Measurements from ENCODE around the gene IL13RA1. TPM values are rescaled to one million over a fixed set of nuclear protein-coding genes. Genes with fewer than 3 reads are reported as not detected.
A peak's percentile ranks its signal among the peaks of the same experiment; 100 is the strongest.

Gene IL13RA1
- total and polyA plus RNA-seq, 4 donors = 45.8 to 92.5 (median 73.9) TPM

DNA sequence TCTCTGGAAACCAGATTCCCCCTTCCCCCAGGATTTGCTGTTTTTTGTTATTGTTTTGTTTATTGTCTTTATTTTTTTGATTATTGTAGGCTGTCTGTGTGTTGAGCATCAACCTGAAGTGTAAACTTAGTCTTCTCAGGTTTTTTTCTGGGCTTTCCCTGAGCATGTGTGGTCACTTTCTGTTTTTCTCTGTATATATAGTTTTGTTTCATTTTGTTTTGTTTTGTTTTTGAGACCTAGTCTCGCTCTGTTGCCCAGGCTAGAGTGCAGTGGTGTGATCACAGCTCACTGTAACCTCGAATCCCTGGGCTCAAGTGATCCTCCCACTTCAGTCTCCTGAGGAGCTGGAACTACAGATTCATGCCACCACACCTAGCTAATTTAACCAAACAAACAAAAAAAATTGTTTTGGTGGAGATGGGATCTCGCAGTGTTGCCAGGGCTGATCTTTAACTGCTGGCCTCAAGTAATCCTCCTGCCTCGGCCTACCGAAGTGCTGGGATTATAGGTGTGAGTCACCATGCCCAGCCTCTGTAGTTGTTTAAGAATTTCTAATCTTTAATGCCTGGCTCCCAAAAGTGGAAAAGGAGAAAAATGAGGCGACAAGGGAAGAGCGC is 9.1 kb downstream of the IL13RA1 start:
- Histone ChIP-seq H3K4me1 (ENCODE audit: control insufficient read depth in 1 of 2, insufficient read depth in 2 of 2, low read length in 2 of 2) (no peaks in the 10 kb centered on the region), H3K36me3 (ENCODE audit: control insufficient read depth in 1 of 2, insufficient read depth in 2 of 2, low read length in 1 of 2) (no peaks in the 10 kb centered on the region), H3K27me3 (ENCODE audit: control insufficient read depth in 1 of 2, insufficient read depth in 2 of 2, low read length in 1 of 2) (no peaks in the 10 kb centered on the region), H3K4me3 (ENCODE audit: low read length in 2 of 2) (no peak overlapping the region), H3K27ac (ENCODE audit: low read depth in 1 of 2, low read length in 2 of 2) (no peak overlapping the region), H3K9me3 (ENCODE audit: control insufficient read depth, low read length) (no peaks in the 10 kb centered on the region)
- WGBS, 2 donors = 79 to 96% methylated on average over 7 of the region's 7 CpGs
- intact Hi-C loops (cut with DNase I) = no loop called here
- ATAC-seq (ENCODE audit: low FRiP score) (no peak), DNase-seq (no peak)

GRCh38 chrX:118739577-118739976 is 12.2 kb downstream of the IL13RA1 start:
- no peak overlapping the region for H3K27ac ChIP-seq (ENCODE audit: low read depth in 1 of 2, low read length in 2 of 2)
- ATAC-seq (ENCODE audit: low FRiP score) (no peak), DNase-seq (no peak)
- H3K4me3 ChIP-seq (ENCODE audit: low read length in 2 of 2) = no peak overlapping the region
- no peaks in the 10 kb centered on the region for H3K9me3 ChIP-seq (ENCODE audit: control insufficient read depth, low read length)
- intact Hi-C loops (cut with DNase I) = no loop called here
- H3K36me3 ChIP-seq (ENCODE audit: control insufficient read depth in 1 of 2, insufficient read depth in 2 of 2, low read length in 1 of 2) = no peaks in the 10 kb centered on the region
- no peaks in the 10 kb centered on the region for H3K4me1 ChIP-seq (ENCODE audit: control insufficient read depth in 1 of 2, insufficient read depth in 2 of 2, low read length in 2 of 2)
- H3K27me3 ChIP-seq (ENCODE audit: control insufficient read depth in 1 of 2, insufficient read depth in 2 of 2, low read length in 1 of 2) = no peaks in the 10 kb centered on the region

- intact Hi-C loops (cut with DNase I) = no loop called here
- DNase-seq (no peak), ATAC-seq (ENCODE audit: low FRiP score) (no peak)
- H3K27me3 ChIP-seq (ENCODE audit: control insufficient read depth in 1 of 2, insufficient read depth in 2 of 2, low read length in 1 of 2) = no peaks in the 10 kb centered on the region
- H3K4me3 ChIP-seq (ENCODE audit: low read length in 2 of 2) = no peak overlapping the region
- H3K27ac ChIP-seq (ENCODE audit: low read depth in 1 of 2, low read length in 2 of 2) = no peak overlapping the region
- no peaks in the 10 kb centered on the region for H3K9me3 ChIP-seq (ENCODE audit: control insufficient read depth, low read length)
- H3K36me3 ChIP-seq (ENCODE audit: control insufficient read depth in 1 of 2, insufficient read depth in 2 of 2, low read length in 1 of 2) = no peaks in the 10 kb centered on the region
- 68 to 90% methylated on average over 5 of the region's 5 CpGs for WGBS, 2 donors
- no peaks in the 10 kb centered on the region for H3K4me1 ChIP-seq (ENCODE audit: control insufficient read depth in 1 of 2, insufficient read depth in 2 of 2, low read length in 2 of 2)
These were observed 13.0 kb downstream of the IL13RA1 start for GRCh38 chrX:118740276-118740889.

DNA sequence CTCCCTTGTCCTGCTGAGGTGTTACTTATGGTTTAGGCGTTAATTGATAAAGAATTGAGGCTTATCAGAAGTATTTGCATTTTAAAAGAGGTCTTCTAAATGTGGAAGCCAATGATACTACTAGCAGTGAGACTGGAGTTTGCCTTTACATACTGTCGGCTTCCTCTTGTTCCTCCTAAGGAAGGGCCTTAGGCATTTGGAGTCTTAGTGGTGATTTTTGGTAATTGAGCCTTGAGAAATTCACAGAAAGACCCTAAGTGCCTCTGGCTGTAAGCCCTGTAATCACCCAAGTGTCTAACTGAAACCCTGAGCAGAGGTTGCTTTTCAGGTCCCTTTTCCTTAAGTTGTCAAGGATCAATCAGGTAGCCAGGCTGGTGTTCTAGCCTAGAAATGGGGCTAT is 14.8 kb downstream of the IL13RA1 start:
- Histone ChIP-seq H3K36me3 (ENCODE audit: control insufficient read depth in 1 of 2, insufficient read depth in 2 of 2, low read length in 1 of 2) (no peaks in the 10 kb centered on the region), H3K9me3 (ENCODE audit: control insufficient read depth, low read length) (no peaks in the 10 kb centered on the region), H3K27me3 (ENCODE audit: control insufficient read depth in 1 of 2, insufficient read depth in 2 of 2, low read length in 1 of 2) (no peaks in the 10 kb centered on the region), H3K4me1 (ENCODE audit: control insufficient read depth in 1 of 2, insufficient read depth in 2 of 2, low read length in 2 of 2) (no peaks in the 10 kb centered on the region), H3K4me3 (ENCODE audit: low read length in 2 of 2) (no peak overlapping the region), H3K27ac (ENCODE audit: low read depth in 1 of 2, low read length in 2 of 2) (no peak overlapping the region)
- 70 to 89% methylated on average over 2 of the region's 2 CpGs for WGBS, 2 donors
- ATAC-seq (ENCODE audit: low FRiP score) = no peak
- DNase-seq = no peak
- intact Hi-C loops (cut with DNase I) = no loop called here

- Histone ChIP-seq H3K4me3 (ENCODE audit: low read length in 2 of 2) (no peak overlapping the region), H3K36me3 (ENCODE audit: control insufficient read depth in 1 of 2, insufficient read depth in 2 of 2, low read length in 1 of 2) (no peaks in the 10 kb centered on the region), H3K9me3 (ENCODE audit: control insufficient read depth, low read length) (no peaks in the 10 kb centered on the region), H3K27ac (ENCODE audit: low read depth in 1 of 2, low read length in 2 of 2) (no peak overlapping the region), H3K27me3 (ENCODE audit: control insufficient read depth in 1 of 2, insufficient read depth in 2 of 2, low read length in 1 of 2) (no peaks in the 10 kb centered on the region), H3K4me1 (ENCODE audit: control insufficient read depth in 1 of 2, insufficient read depth in 2 of 2, low read length in 2 of 2) (no peaks in the 10 kb centered on the region)
- 66 to 80% methylated on average over 2 of the region's 2 CpGs for WGBS, 2 donors
- ATAC-seq (ENCODE audit: low FRiP score) (no peak), DNase-seq (no peak)
- intact Hi-C loops (cut with DNase I) = no loop called here
These were observed 18.2 kb downstream of the IL13RA1 start for GRCh38 chrX:118745570-118745969.

GRCh38 chrX:118751950-118752783 is 24.8 kb downstream of the IL13RA1 start:
- H3K27ac ChIP-seq (ENCODE audit: low read depth in 1 of 2, low read length in 2 of 2) = peak overlapping the region in 1 of 2 donors; percentile 5
- H3K4me3 ChIP-seq (ENCODE audit: low read length in 2 of 2) = no peak overlapping the region
- no peaks in the 10 kb centered on the region for H3K9me3 ChIP-seq (ENCODE audit: control insufficient read depth, low read length)
- ATAC-seq (ENCODE audit: low FRiP score) (no peak), DNase-seq (no peak)
- no peaks in the 10 kb centered on the region for H3K27me3 ChIP-seq (ENCODE audit: control insufficient read depth in 1 of 2, insufficient read depth in 2 of 2, low read length in 1 of 2)
- WGBS, 2 donors = 77 to 91% methylated on average over 9 of the region's 9 CpGs
- H3K4me1 ChIP-seq (ENCODE audit: control insufficient read depth in 1 of 2, insufficient read depth in 2 of 2, low read length in 2 of 2) = peaks cover 0 to 2% of the 10 kb centered on the region in 2 donors
- intact Hi-C loops (cut with DNase I) = no loop called here
- no peaks in the 10 kb centered on the region for H3K36me3 ChIP-seq (ENCODE audit: control insufficient read depth in 1 of 2, insufficient read depth in 2 of 2, low read length in 1 of 2)

DNA sequence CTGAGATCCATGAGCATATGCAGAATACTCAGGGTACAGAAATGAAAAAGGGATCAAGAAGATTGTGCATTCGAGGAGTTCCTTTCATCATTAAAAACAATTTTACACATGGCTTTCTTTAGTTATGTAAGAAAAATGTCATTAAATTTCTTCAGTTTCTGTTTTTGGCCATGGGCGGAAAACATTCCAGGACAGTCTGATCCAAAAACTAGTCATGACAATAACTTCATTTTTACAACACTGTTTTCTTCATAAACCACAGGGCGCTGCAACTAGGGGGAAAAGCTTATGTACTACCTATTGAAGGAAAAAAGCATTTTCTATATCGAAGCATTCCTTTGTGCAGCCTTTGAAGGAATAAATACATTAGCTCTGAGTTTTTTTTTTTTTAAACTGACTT is 28.2 kb downstream of the IL13RA1 start:
- intact Hi-C loops (cut with DNase I) = no loop called here
- Histone ChIP-seq H3K4me1 (ENCODE audit: control insufficient read depth in 1 of 2, insufficient read depth in 2 of 2, low read length in 2 of 2) (peaks cover 0 to 2% of the 10 kb centered on the region in 2 donors), H3K9me3 (ENCODE audit: control insufficient read depth, low read length) (no peaks in the 10 kb centered on the region), H3K27me3 (ENCODE audit: control insufficient read depth in 1 of 2, insufficient read depth in 2 of 2, low read length in 1 of 2) (no peaks in the 10 kb centered on the region), H3K36me3 (ENCODE audit: control insufficient read depth in 1 of 2, insufficient read depth in 2 of 2, low read length in 1 of 2) (no peaks in the 10 kb centered on the region), H3K4me3 (ENCODE audit: low read length in 2 of 2) (no peak overlapping the region), H3K27ac (ENCODE audit: low read depth in 1 of 2, low read length in 2 of 2) (no peak overlapping the region)
- no peak for ATAC-seq (ENCODE audit: low FRiP score)
- WGBS, 2 donors = 20 to 37% methylated on average over 4 of the region's 4 CpGs
- DNase-seq = no peak

DNA sequence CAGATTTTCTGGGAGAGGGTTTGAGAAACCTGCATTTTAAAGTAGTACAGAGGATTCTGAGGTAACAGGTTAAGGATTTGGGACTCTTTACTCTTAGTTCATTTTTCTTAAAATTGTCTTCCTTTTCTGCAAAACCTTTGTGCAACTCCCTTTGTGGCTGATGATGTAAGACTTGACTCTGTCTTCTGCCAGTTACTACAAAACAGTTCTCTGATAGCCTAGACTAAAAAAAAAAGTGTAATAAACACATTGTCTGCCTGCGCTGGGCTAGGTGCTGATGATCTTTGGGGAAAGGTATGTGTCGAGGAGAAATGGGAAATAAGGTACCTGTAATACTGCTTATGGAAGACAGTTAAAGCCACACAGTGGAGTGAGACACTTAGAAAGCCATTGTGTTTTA is 28.7 kb downstream of the IL13RA1 start:
- intact Hi-C loops (cut with DNase I) = no loop called here
- H3K27ac ChIP-seq (ENCODE audit: low read depth in 1 of 2, low read length in 2 of 2) = no peak overlapping the region
- no peak for ATAC-seq (ENCODE audit: low FRiP score)

DNA sequence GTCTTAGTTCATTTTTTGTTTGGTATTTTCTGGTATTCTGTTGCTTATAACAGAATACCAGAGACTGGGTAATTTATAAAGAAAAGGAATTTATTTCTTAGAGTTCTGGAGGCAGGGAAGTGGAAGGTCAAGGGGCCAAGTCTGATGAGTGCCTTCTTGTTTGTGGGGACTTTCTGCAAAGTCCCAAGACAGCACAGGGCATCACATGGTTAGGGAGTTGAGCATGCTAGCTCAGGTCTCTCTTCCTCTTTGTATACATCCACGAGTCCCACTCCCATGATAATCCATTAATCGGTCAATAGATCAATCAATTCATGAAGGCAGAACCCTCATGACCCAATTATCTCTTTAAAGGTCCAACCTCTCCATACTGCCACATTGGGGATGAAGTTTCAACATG is 31.1 kb downstream of the IL13RA1 start:
- ATAC-seq (ENCODE audit: low FRiP score) (no peak), DNase-seq (no peak)
- Histone ChIP-seq H3K27me3 (ENCODE audit: control insufficient read depth in 1 of 2, insufficient read depth in 2 of 2, low read length in 1 of 2) (no peaks in the 10 kb centered on the region), H3K4me3 (ENCODE audit: low read length in 2 of 2) (no peak overlapping the region), H3K36me3 (ENCODE audit: control insufficient read depth in 1 of 2, insufficient read depth in 2 of 2, low read length in 1 of 2) (peaks cover 0 to 2% of the 10 kb centered on the region in 2 donors), H3K9me3 (ENCODE audit: control insufficient read depth, low read length) (no peaks in the 10 kb centered on the region), H3K27ac (ENCODE audit: low read depth in 1 of 2, low read length in 2 of 2) (no peak overlapping the region), H3K4me1 (ENCODE audit: control insufficient read depth in 1 of 2, insufficient read depth in 2 of 2, low read length in 2 of 2) (no peaks in the 10 kb centered on the region)
- 57 to 83% methylated on average over 2 of the region's 2 CpGs for WGBS, 2 donors
- intact Hi-C loops (cut with DNase I) = no loop called here

More for the DNA sequence above, 28.7 kb downstream of the IL13RA1 start:
- no peak for DNase-seq
- WGBS, 2 donors = 60 to 63% methylated on average over 2 of the region's 2 CpGs
- no peaks in the 10 kb centered on the region for H3K27me3 ChIP-seq (ENCODE audit: control insufficient read depth in 1 of 2, insufficient read depth in 2 of 2, low read length in 1 of 2)
- peaks cover 0 to 2% of the 10 kb centered on the region in 2 donors for H3K4me1 ChIP-seq (ENCODE audit: control insufficient read depth in 1 of 2, insufficient read depth in 2 of 2, low read length in 2 of 2)
- H3K4me3 ChIP-seq (ENCODE audit: low read length in 2 of 2) = no peak overlapping the region
- H3K36me3 ChIP-seq (ENCODE audit: control insufficient read depth in 1 of 2, insufficient read depth in 2 of 2, low read length in 1 of 2) = no peaks in the 10 kb centered on the region
- H3K9me3 ChIP-seq (ENCODE audit: control insufficient read depth, low read length) = no peaks in the 10 kb centered on the region
